A549 treated with RU486 at 1 μM for 4 hours (cell line): ENCODE data around the gene TCF25. TPM values are rescaled to one million over a fixed set of nuclear protein-coding genes. Genes with fewer than 3 reads are reported as not detected.

ENCODE experiments used
- total RNA-seq: library from RNA; stranded (reverse); fragments of 200-300 nt; extraction: Qiagen RNA extraction; gene quantifications from 5 replicates; pipeline ENCODE4 v1.2.3, GENCODE V29; 2022; ENCODE audit warnings: low read depth

TCF25 gene
- 67.7 to 79.8 TPM (median 70.7 TPM) in 5 replicates for total RNA-seq

GRCh38 chr16:89873109-89873971 is at the start of gene TCF25:
TCF25 (plus strand) TSS chr16:89873592; CDS start chr16:89873668, 76 bp downstream.

GRCh38 chr16:89828199-89828869 is 45.1 kb upstream of the TCF25 start, which contains the start of gene SPIRE2:
SPIRE2 (plus strand) TSS chr16:89828475; CDS start chr16:89828551, 76 bp downstream.

GRCh38 chr16:89918453-89919347 is 45.3 kb downstream of the TCF25 start, which contains the start of gene MC1R:
MC1R (plus strand) TSS chr16:89918862; CDS start chr16:89919259, 397 bp downstream.

GRCh38 chr16:89922884-89923639 is 49.7 kb downstream of the TCF25 start, which contains the start of gene TUBB3:
TUBB3 (plus strand) TSS chr16:89923342; CDS start chr16:89923402, 60 bp downstream.

Other genes with a start within 250 kb of the TCF25 start
- 82.5 to 103 TPM (median 93.8 TPM) in 5 replicates for gene CHMP1A, start 215.9 kb upstream of the TCF25 start, total RNA-seq
- 13.4 to 20.2 TPM (median 16.2 TPM) in 5 replicates for gene SPATA33, start 215.8 kb upstream of the TCF25 start, total RNA-seq
- gene CDK10, start 186.9 kb upstream of the TCF25 start, total RNA-seq = 36.5 to 50.8 TPM (median 48.9 TPM) in 5 replicates
- 7.7 to 12.8 TPM (median 11.0 TPM) in 5 replicates for gene SPATA2L, start 171.9 kb upstream of the TCF25 start, total RNA-seq
- 2.3 to 5.1 TPM (median 3.9 TPM) in 5 replicates for gene VPS9D1, start 152.7 kb upstream of the TCF25 start, total RNA-seq
- gene ZNF276, start 152.1 kb upstream of the TCF25 start, total RNA-seq = 13.9 to 17.2 TPM (median 14.6 TPM) in 5 replicates
- gene FANCA, start 56.9 kb upstream of the TCF25 start, total RNA-seq = 29.1 to 35.8 TPM (median 34.7 TPM) in 5 replicates
- 5.4 to 8.4 TPM (median 8.2 TPM) in 5 replicates for gene SPIRE2, start 45.1 kb upstream of the TCF25 start, total RNA-seq
- gene MC1R, start 45.3 kb downstream of the TCF25 start, total RNA-seq = 3.8 to 8.5 TPM (median 7.2 TPM) in 5 replicates
- gene TUBB3, start 49.8 kb downstream of the TCF25 start, total RNA-seq = 167 to 245 TPM (median 212 TPM) in 5 replicates
- 81.0 to 112 TPM (median 105 TPM) in 5 replicates for gene DEF8, start 75.2 kb downstream of the TCF25 start, total RNA-seq
- gene DBNDD1, start 145.9 kb downstream of the TCF25 start, total RNA-seq = 44.6 to 64.7 TPM (median 56.9 TPM) in 5 replicates
- 0.03 TPM in 1 of 5 replicates, not detected in the others for gene PRDM7, start 203.7 kb downstream of the TCF25 start, total RNA-seq